Measurements from ENCODE around the gene FAM20B. TPM values are rescaled to one million over a fixed set of nuclear protein-coding genes. Genes with fewer than 3 reads are reported as not detected.

Gene FAM20B
- total and polyA plus RNA-seq, 2 experiments from 2014 or later, result 5.3 to 22.5 TPM

GRCh38 chr1:178993559-178993958 is 32.1 kb upstream of the FAM20B start:
- Mint-ChIP-seq H3K27me3 (ENCODE audit: insufficient read depth, low read depth, poor library complexity) (no peaks in the 10 kb centered on the region), H3K4me3 (no peak overlapping the region), H3K36me3 (ENCODE audit: low read depth) (peaks cover 19% of the 10 kb centered on the region), H3K27ac (no peak overlapping the region), H3K4me1 (no peaks in the 10 kb centered on the region), H3K9me3 (peaks cover 35% of the 10 kb centered on the region)
- Histone ChIP-seq H4K20me1 (replicated peaks; ENCODE audit: insufficient read depth) (no peaks in the 10 kb centered on the region), H3K27me3 (ENCODE audit: insufficient read depth) (no peaks in the 10 kb centered on the region), H3K79me2 (replicated peaks; ENCODE audit: insufficient read depth) (no peaks in the 10 kb centered on the region), H3K4me3 (no peak overlapping the region), H3K36me3 (ENCODE audit: insufficient read depth) (0 out of 2 replicates have a peak, but pooled peaks cover 12% of the 10 kb centered on the region), H3F3A (replicated peaks; ENCODE audit: low read depth) (no peaks in the 10 kb centered on the region), H3K9me2 (ENCODE audit: insufficient read depth) (no peaks in the 10 kb centered on the region), H3K27ac (ENCODE audit: low read depth) (no peak overlapping the region), H3K4me2 (no peak overlapping the region), H2AFZ (no peak overlapping the region), H3K4me1 (ENCODE audit: insufficient read depth) (no peaks in the 10 kb centered on the region)
- TF ChIP-seq EZH2phosphoT487 (IDR thresholded peaks at IDR 0.05; ENCODE audit: unreplicated experiment) (no peak), REST (IDR thresholded peaks at IDR 0.05; ENCODE audit: unreplicated experiment) (no peak), POLR2AphosphoS5 (IDR thresholded peaks at IDR 0.05; ENCODE audit: low read depth) (no peak), EZH2 (IDR thresholded peaks at IDR 0.05; ENCODE audit: low read depth, unreplicated experiment) (no peak), ZNF331 (CRISPR knock-in tag; IDR thresholded peaks at IDR 0.05; ENCODE audit: low read depth) (no peak), STAT1 (IDR thresholded peaks at IDR 0.05; ENCODE audit: unreplicated experiment) (no peak), CTCF (conservative IDR thresholded peaks at IDR 0.05; ENCODE audit: low read depth in 2 of 2) (no peak), ETS1 (IDR thresholded peaks at IDR 0.05) (no peak), ZNF114 (CRISPR knock-in tag; IDR thresholded peaks at IDR 0.05) (no peak), CREB1 (CRISPR knock-in tag; IDR thresholded peaks at IDR 0.05; ENCODE audit: low read depth) (no peak), ZNF462 (CRISPR knock-in tag; IDR thresholded peaks at IDR 0.05) (no peak)
- DNase-seq (ENCODE audit: low spot score) (no peak), ATAC-seq (no peak)

All from GM23338 (cell line).